NCI-H526 (cell line): ENCODE data around the gene KAZALD1.

ENCODE experiments used
- DNase-seq, 2 experiments: peaks; one replicate each; lab custom pipeline; 2025; lab: John Stamatoyannopoulos, UW

The KAZALD1 gene

GRCh38 chr10:101066896-101067355 is 5.1 kb downstream of the KAZALD1 start:
- peak in 1 of 2 experiments; percentile 62 for DNase-seq

GRCh38 chr10:101067356-101068083 is 5.7 kb downstream of the KAZALD1 start:
- peak; percentile 66 to 87 for DNase-seq

DNA sequence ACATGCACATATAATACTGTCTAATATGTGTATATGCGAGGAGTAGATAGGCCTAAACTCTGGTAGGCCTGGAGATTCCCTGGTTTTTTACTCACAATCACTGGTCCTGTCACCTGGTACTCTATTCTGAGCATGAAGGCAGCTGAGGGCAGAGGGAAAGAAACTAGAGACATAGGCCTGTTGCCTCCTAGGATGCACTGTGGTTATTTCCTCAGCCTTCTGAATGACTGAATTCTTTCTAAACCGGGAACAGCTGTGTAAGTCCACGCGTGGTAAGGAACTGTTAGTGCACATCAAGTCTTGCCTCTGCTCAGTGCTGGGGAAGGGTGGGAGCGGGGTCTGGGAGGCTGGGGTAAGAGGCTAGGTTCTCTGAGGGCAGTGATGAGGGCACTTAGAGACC is 7.7 kb downstream of the KAZALD1 start:
- no peak for DNase-seq

- DNase-seq: no peak
These were observed 8.3 kb downstream of the KAZALD1 start for GRCh38 chr10:101070098-101070497.

DNA sequence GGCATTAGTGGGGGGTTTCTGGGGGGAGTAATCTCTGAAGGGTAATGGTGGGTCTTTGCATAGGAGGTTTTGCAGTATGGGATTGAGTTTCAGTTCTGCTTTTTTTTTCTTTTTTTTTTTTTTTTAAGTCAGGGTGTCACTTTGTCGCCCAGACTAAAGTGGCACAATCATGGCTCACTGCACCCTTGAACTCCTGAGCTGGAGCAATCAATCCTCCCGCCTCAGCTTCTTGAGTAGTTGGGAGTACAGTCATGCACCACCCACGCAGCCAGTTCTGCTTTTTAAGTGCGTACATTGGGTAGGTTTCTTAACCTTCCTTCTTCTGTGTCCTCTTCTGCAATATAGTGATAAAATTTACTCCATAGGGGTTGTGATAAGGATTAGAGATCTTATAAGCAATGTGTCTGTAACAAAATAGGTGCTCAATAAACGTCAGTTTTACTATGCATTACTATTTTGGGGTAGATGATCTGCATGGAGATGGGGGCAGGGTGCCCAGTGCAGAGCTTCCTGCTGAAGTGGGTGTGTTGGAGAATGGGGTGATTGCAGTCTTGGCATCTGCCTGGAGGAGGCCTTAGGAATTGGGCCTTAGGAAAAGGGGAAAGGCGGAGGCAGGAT is 9.6 kb downstream of the KAZALD1 start:
- no peak for DNase-seq

GRCh38 chr10:101071885-101072433 is 10.2 kb downstream of the KAZALD1 start:
- DNase-seq: no peak

GRCh38 chr10:101072923-101073322 is 11.1 kb downstream of the KAZALD1 start:
- no peak for DNase-seq

- no peak for DNase-seq
These were observed 11.8 kb downstream of the KAZALD1 start for GRCh38 chr10:101073631-101074030.

DNA sequence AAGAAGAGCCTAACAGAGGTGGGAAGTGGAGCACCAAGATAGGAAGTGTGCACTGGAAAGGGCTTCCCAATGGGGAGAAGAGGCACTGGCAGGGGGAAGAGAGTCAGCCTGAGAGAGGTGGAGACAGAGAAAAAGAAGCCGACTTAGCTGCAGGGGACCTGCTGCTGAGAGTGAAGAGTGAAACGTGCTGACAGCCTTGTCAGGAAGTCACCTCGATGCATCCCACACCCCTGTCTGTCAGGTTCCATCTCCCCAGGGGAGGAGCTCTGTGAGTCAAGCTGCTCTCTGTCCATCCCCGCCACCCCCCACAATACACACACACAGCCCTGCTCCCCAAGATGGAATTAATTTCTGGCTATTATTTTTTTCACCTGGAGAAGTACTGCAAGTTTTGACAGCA is 14.0 kb downstream of the KAZALD1 start:
- DNase-seq: no peak

DNA sequence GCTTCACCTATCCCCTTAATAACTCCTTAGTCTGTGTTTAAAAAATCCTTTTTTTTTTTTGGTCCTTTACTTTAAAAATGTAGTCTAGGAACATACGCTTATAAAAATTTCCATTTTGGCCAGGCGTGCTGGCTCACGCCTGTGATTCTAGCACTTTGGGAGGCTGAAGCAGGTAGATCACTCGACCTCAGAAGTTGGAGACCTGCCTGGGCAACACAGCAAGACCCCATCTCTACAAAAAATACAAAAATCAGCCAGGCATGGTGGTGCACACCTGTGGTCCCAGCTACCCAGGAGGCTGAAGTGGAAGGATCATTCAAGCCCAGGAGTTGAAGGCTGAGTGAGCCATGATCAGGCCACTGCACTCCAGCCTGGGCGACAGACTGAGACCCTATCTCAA is 14.8 kb downstream of the KAZALD1 start:
- no peak for DNase-seq

- DNase-seq: no peak
These were observed 18.1 kb downstream of the KAZALD1 start for GRCh38 chr10:101079874-101080273.

- DNase-seq: no peak
These were observed 19.4 kb downstream of the KAZALD1 start for GRCh38 chr10:101080933-101081931.

DNA sequence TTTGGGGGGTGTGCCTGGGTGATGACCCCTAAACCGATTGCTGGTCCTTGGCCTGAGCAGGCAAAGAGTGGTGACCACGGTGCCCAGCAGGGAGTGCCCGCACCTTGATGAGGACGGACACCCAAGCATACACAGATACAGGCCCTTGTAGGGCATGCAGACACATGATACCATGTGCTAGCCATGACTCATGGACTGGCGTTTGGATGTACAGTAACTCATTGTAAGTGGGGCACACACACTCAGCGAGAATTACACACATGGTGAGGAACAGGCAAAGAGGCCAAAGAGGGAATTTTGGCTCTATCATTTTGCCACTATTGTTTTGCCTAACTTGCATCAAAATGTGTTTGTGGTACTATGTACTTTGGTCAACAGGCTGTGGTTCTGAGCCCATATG is 24.1 kb downstream of the KAZALD1 start:
- no peak for DNase-seq

DNA sequence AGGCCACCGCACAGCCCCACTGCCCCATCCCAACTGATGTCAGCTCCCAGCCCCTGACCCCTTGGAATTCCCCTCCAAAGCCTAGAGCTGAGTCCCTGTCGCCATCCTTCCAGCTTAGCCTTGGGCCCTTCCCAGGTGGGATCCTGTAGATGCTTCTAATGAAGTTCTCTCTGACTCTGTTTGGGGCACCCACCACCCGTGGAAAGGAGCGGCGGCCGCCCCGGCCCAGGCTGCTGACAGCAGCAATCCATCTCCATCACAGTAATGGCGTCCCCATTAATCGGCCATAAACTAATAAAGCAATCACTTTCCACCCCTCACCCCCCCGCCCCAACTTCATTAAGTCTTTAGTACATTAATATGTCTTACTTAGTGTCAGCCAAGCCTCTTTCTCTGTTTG is 25.6 kb downstream of the KAZALD1 start:
- DNase-seq: no peak

DNA sequence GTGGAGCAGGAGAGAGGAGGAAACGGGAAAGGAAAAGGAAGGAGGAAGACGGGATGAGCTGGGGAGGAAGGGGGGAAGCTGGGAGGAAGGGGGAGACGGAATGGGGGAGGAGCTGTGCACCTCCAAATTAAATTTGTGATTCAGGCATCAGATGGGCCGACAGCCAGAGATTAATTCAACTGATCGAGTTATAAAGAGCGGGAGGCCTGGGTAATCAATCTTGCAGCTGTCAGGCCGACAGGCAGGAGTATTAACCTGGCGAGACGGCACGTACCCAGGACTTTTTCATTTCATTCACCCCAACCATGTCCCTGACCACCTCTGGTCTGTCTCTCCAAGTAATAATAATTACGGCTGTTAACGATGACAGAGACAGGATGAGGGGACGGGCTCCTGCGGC is 26.2 kb downstream of the KAZALD1 start:
- no peak for DNase-seq

GRCh38 chr10:101089520-101090299 is 27.9 kb downstream of the KAZALD1 start:
- no peak for DNase-seq

DNA sequence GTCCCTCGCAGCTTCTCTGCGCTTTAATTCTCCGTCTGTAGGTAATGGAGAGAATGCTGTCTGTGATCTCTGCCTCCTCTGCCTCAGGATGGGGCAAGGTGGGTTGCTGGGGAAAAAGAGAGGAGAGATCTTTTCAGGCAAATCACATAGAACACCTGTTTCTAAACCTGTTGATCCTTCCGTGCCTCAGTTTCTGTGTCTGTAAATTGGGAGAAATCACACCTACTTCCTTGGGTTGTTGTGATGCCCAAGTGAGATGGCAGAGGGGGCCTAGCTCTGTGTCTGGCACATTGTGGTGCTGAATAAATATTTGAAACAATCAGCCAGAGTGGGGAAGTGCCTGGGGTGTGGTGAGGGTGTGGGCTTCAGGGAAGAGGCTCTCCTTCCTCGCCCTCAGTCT is 28.8 kb downstream of the KAZALD1 start:
- DNase-seq: no peak

GRCh38 chr10:101091546-101092290 is 29.9 kb downstream of the KAZALD1 start:
- DNase-seq: no peak

GRCh38 chr10:101092881-101093354 is 31.1 kb downstream of the KAZALD1 start:
- no peak for DNase-seq

DNA sequence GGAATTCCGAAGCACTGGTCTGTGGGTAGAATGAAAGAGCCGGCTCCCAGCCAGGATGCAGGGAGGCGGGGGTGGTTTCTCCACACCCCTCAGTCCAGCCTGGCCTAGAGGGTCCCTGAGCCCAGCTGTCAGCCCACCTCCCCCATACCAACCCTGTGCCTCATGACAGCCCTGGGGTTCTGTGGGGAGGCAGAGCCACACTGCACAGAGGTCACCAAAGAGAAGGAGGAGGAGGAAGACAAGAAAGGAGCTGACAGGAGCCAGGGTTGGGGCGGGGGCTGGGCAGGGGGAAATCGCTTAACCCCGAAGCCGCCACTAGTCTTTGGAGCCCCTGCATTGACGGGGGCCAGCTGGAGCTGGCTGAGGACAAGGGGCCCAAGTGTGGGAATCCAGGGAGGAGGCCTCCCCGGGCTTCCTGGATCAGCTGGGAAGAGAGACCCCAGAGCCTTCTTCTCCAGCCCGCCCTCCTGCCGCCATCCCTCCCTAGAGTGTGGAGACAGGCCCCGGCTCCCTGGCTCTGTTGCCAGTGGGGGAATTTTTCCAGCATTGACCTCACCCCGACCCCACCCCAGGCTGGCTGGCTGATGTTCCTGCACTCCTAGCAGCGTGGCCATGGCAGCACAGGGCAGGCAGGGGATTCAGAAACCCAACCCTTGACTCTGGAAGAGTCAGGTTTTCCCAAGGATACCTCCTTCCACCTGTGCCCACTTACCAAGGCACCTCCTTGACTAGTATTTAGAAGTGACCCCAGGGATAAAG is 32.5 kb downstream of the KAZALD1 start:
- no peak for DNase-seq
